ENCODE measurements around the gene C1QTNF5. TPM values are rescaled to one million over a fixed set of nuclear protein-coding genes. Genes with fewer than 3 reads are reported as not detected.

C1QTNF5 gene
- total and polyA plus RNA-seq, 7 donors = 3.2 to 12.0 (median 8.1) TPM

DNA sequence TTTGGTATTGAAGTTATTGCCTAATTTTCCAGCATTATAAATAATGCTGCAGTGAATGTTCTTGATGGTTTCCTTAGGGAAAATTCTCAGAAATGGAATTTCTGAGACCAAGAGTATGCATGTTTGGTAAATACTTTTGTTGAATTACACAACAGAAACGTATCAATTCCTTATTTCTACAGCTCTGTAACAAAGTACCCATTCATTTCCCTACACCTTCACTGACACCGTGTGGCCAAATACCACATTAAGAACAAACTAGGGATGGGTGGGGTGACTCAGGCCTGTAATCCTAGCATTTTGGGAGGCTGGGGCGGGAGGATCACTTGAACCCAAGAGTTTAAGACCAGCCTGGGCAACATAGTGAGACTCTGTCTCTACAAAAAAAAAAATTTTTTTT, 45.5 kb downstream of the C1QTNF5 start:
- DNase-seq (no peak), ATAC-seq (no peak)
- intact Hi-C loops (cut with DNase I) = no loop called here
- Histone ChIP-seq H3K27me3 (ENCODE audit: insufficient read depth in 3 of 3, low read length in 2 of 3) (no peaks in the 10 kb centered on the region), H3K4me3 (no peak overlapping the region), H3K9me3 (no peaks in the 10 kb centered on the region), H3K27ac (no peak overlapping the region), H3K36me3 (ENCODE audit: insufficient read depth in 1 of 2, low read depth in 1 of 2) (peaks cover 0 to 29% of the 10 kb centered on the region in 2 donors), H3K4me1 (peaks cover 30% of the 10 kb centered on the region)
- TF ChIP-seq, protein P1, sequence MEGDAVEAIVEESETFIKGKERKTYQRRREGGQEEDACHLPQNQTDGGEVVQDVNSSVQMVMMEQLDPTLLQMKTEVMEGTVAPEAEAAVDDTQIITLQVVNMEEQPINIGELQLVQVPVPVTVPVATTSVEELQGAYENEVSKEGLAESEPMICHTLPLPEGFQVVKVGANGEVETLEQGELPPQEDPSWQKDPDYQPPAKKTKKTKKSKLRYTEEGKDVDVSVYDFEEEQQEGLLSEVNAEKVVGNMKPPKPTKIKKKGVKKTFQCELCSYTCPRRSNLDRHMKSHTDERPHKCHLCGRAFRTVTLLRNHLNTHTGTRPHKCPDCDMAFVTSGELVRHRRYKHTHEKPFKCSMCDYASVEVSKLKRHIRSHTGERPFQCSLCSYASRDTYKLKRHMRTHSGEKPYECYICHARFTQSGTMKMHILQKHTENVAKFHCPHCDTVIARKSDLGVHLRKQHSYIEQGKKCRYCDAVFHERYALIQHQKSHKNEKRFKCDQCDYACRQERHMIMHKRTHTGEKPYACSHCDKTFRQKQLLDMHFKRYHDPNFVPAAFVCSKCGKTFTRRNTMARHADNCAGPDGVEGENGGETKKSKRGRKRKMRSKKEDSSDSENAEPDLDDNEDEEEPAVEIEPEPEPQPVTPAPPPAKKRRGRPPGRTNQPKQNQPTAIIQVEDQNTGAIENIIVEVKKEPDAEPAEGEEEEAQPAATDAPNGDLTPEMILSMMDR (IDR thresholded peaks at IDR 0.05) = no peak
- WGBS, 3 donors = 63 to 76% (median 70%) methylated on average over 3 of the region's 3 CpGs

DNA sequence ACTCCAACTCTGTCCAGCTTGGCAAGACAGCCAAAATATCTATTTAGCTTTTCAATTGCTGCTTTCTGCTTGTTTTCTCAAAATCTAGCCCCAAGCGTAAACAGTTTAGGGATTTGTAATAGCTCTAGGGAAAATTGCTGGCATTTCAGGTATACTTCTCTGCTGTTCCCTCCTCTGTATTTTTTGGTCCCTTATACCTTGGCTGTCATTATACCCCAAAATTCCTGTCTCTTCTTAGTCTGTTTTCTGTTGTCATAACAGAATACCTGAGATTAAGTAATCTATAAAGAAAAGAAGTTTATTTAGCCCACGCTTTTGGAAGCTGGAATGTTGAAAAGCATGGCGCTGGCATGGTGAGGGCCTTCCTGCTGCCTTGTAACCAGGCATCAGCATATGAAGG, 47.2 kb downstream of the C1QTNF5 start:
- no peak overlapping the region for H3K27ac ChIP-seq
- H3K27me3 ChIP-seq (ENCODE audit: insufficient read depth in 3 of 3, low read length in 2 of 3) = no peaks in the 10 kb centered on the region
- no peaks in the 10 kb centered on the region for H3K9me3 ChIP-seq
- no peak overlapping the region for H3K4me3 ChIP-seq
- intact Hi-C loops (cut with DNase I) = no loop called here
- ATAC-seq (no peak), DNase-seq (no peak)
- 94 to 100% (median 96%) methylated on average over 3 of the region's 3 CpGs for WGBS, 3 donors
- H3K4me1 ChIP-seq = peaks cover 16% of the 10 kb centered on the region
- H3K36me3 ChIP-seq (ENCODE audit: insufficient read depth in 1 of 2, low read depth in 1 of 2) = peaks cover 0 to 24% of the 10 kb centered on the region in 2 donors
- TF ChIP-seq, protein P1 (IDR thresholded peaks at IDR 0.05) = no peak

DNA sequence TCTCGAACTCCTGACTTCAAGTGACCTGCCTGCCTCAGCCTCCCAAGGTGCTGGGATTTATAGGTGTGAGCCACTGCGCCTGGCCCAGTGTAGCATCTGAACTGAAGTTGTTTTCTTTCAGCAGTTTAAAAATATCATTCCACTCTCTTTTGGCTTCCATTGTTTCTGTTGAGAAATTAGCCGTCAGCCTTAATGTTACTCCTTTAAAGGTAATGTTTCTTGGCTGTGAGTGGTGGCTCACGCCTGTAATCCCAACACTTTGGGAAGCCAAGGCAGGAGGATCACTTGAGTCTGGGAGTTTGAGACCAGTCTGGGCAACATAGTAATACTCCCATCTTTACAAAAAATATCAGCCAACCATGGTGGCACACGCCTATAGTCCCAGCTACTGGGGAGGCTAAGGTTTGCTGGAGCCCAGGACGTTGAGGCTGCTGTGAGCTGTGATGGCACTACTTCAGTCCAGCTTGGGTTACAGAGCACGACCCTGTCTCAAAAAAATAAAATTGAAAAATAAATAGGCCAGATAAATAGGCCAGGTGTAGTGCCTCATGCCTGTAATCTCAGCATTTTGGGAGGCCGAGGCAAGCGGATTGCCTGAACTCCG, 49.7 kb downstream of the C1QTNF5 start:
- H3K27me3 ChIP-seq (ENCODE audit: insufficient read depth in 3 of 3, low read length in 2 of 3) = no peaks in the 10 kb centered on the region
- intact Hi-C loops (cut with DNase I) = no loop called here
- ATAC-seq = no peak
- no peak overlapping the region for H3K4me3 ChIP-seq
- TF ChIP-seq, protein P1 (IDR thresholded peaks at IDR 0.05) = no peak
- H3K9me3 ChIP-seq = no peaks in the 10 kb centered on the region
- H3K27ac ChIP-seq = no peak overlapping the region
- peaks cover 0 to 29% of the 10 kb centered on the region in 2 donors for H3K36me3 ChIP-seq (ENCODE audit: insufficient read depth in 1 of 2, low read depth in 1 of 2)
- H3K4me1 ChIP-seq = no peaks in the 10 kb centered on the region
- no peak for DNase-seq
- WGBS, 3 donors = 97% methylated on average over 10 of the region's 10 CpGs

Other genes with a start within 250 kb of the C1QTNF5 start
- gene DPAGT1, start 239.0 kb downstream of the C1QTNF5 start, total RNA-seq = 10 to 100 TPM in 3 of 4 donors, 1 to 10 TPM in 1; 9.4 to 12.9 (median 12.3) TPM
- 10 to 100 TPM; 12.1 to 38.7 (median 27.3) TPM for gene DPAGT1, start 239.0 kb downstream of the C1QTNF5 start, polyA plus RNA-seq
- gene C2CD2L, start 233.5 kb downstream of the C1QTNF5 start, total RNA-seq = 10 to 100 TPM; 10.9 to 16.8 (median 15.0) TPM
- gene C2CD2L, start 233.5 kb downstream of the C1QTNF5 start, polyA plus RNA-seq = 10 to 100 TPM; 14.5 to 28.7 (median 15.2) TPM
- 10 to 100 TPM; 10.1 to 16.2 (median 14.3) TPM for gene HINFP, start 219.3 kb downstream of the C1QTNF5 start, total RNA-seq
- gene HINFP, start 219.3 kb downstream of the C1QTNF5 start, polyA plus RNA-seq = 10 to 100 TPM in 2 of 3 donors, 1 to 10 TPM in 1; 8.3 to 20.6 (median 10.9) TPM
- under 1 TPM in 3 of 4 donors, not detected in 1; 0.12 to 0.38 (median 0.30) TPM for gene ABCG4, start 191.8 kb downstream of the C1QTNF5 start, total RNA-seq
- under 1 TPM; 0.03 to 0.22 (median 0.08) TPM for gene ABCG4, start 191.8 kb downstream of the C1QTNF5 start, polyA plus RNA-seq
- 10 to 100 TPM; 18.1 to 28.7 (median 27.1) TPM for gene NLRX1, start 172.2 kb downstream of the C1QTNF5 start, total RNA-seq
- gene NLRX1, start 172.2 kb downstream of the C1QTNF5 start, polyA plus RNA-seq = 10 to 100 TPM in 2 of 3 donors, 1 to 10 TPM in 1; 8.8 to 15.4 (median 10.3) TPM
- gene NHERF4, start 155.4 kb downstream of the C1QTNF5 start, total RNA-seq = not detected
- under 1 TPM; 0.06 to 0.17 (median 0.07) TPM for gene NHERF4, start 155.4 kb downstream of the C1QTNF5 start, polyA plus RNA-seq
- gene CBL, start 134.5 kb downstream of the C1QTNF5 start, total RNA-seq = 1 to 10 TPM; 3.6 to 7.6 (median 7.2) TPM
- gene CBL, start 134.5 kb downstream of the C1QTNF5 start, polyA plus RNA-seq = 1 to 10 TPM in 2 of 3 donors, under 1 TPM in 1; 0.94 to 3.4 (median 2.2) TPM
- 10 to 100 TPM; 24.5 to 71.1 (median 43.6) TPM for gene MCAM, start 23.8 kb downstream of the C1QTNF5 start, total RNA-seq
- 10 to 100 TPM; 15.4 to 27.4 (median 27.3) TPM for gene MCAM, start 23.8 kb downstream of the C1QTNF5 start, polyA plus RNA-seq
- gene RNF26, start 6.4 kb downstream of the C1QTNF5 start, total RNA-seq = 1 to 10 TPM; 6.1 to 8.8 (median 7.5) TPM
- 1 to 10 TPM; 5.8 to 8.9 (median 7.1) TPM for gene RNF26, start 6.4 kb downstream of the C1QTNF5 start, polyA plus RNA-seq
- not detected for gene MFRP, start 5.8 kb upstream of the C1QTNF5 start, total RNA-seq
- under 1 TPM in 2 of 3 donors, not detected in 1; 0.01 to 0.05 TPM for gene MFRP, start 5.8 kb upstream of the C1QTNF5 start, polyA plus RNA-seq
- 100 to 1,000 TPM in 3 of 4 donors, 10 to 100 TPM in 1; 75.8 to 210 (median 156) TPM for gene USP2, start 40.8 kb upstream of the C1QTNF5 start, total RNA-seq
- gene USP2, start 40.8 kb upstream of the C1QTNF5 start, polyA plus RNA-seq = 10 to 100 TPM; 49.0 to 76.4 (median 57.4) TPM
- 1 to 10 TPM in 3 of 4 donors, under 1 TPM in 1; 0.42 to 2.1 (median 1.4) TPM for gene THY1, start 82.3 kb upstream of the C1QTNF5 start, total RNA-seq
- gene THY1, start 82.3 kb upstream of the C1QTNF5 start, polyA plus RNA-seq = 1 to 10 TPM in 1 of 3 donors, under 1 TPM in 2; 0.93 to 6.4 (median 1.00) TPM